HepG2 (cell line): ENCODE data around the gene TMEM87A. TPM values are rescaled to one million over a fixed set of nuclear protein-coding genes. Genes with fewer than 3 reads are reported as not detected.

Experiments used
- HMG20A ChIP-seq: IDR thresholded peaks from 2 replicates; pipeline ENCODE4 v1.6.1; 2016; ENCODE audit warnings: borderline replicate concordance
- KIAA2018 ChIP-seq: sonication (generic); formaldehyde crosslinking; IDR thresholded peaks from 2 replicates; pipeline ENCODE4 v1.5.0; 2020; ENCODE audit warnings: mild to moderate bottlenecking, missing genetic modification reagents, borderline replicate concordance
- KMT2A ChIP-seq: sonication (generic); formaldehyde crosslinking; IDR thresholded peaks from 2 replicates; pipeline ENCODE4 v1.4.0; 2020; ENCODE audit warnings: missing genetic modification reagents
- MTERF4 ChIP-seq: sonication (generic); formaldehyde crosslinking; IDR thresholded peaks from 2 replicates; pipeline ENCODE4 v1.8.0; 2023; ENCODE audit warnings: mild to moderate bottlenecking, missing genetic modification reagents
- MXI1 ChIP-seq: IDR thresholded peaks from 3 replicates; pipeline ENCODE4 v1.6.1; 2012; ENCODE audit warnings: low read depth, low read length, inconsistent platforms, borderline replicate concordance
- MYC ChIP-seq: sonication (generic); formaldehyde crosslinking; IDR thresholded peaks from 2 replicates; pipeline ENCODE4 v1.9.0; 2021; ENCODE audit warnings: missing genetic modification reagents, borderline replicate concordance
- RAD51 ChIP-seq: fragments of 450-650 bp; IDR thresholded peaks from 2 replicates; pipeline ENCODE4 v1.6.1; 2016; ENCODE audit warnings: borderline replicate concordance
- SMAD1 ChIP-seq: sonication (generic); formaldehyde crosslinking; IDR thresholded peaks from 2 replicates; pipeline ENCODE4 v1.4.0; 2020; ENCODE audit warnings: missing genetic modification reagents, low read depth, mild to moderate bottlenecking, borderline replicate concordance
- SMARCC2 ChIP-seq: fragments of 450-650 bp; IDR thresholded peaks from 2 replicates; pipeline ENCODE4 v1.6.1; 2017; ENCODE audit warnings: antibody characterized with exemption, mild to moderate bottlenecking
- ZFP37 ChIP-seq: sonication (generic); formaldehyde crosslinking; IDR thresholded peaks from 2 replicates; pipeline ENCODE4 v1.4.0; 2020; ENCODE audit warnings: missing genetic modification reagents, borderline replicate concordance
- ZFP41 ChIP-seq: sonication (generic); formaldehyde crosslinking; IDR thresholded peaks from 2 replicates; pipeline ENCODE4 v1.4.0; 2020; ENCODE audit warnings: mild to moderate bottlenecking, missing genetic modification reagents, borderline replicate concordance
- ZNF18 ChIP-seq: sonication (generic); formaldehyde crosslinking; IDR thresholded peaks from 2 replicates; pipeline ENCODE4 v1.8.0; 2022; ENCODE audit warnings: mild to moderate bottlenecking, missing genetic modification reagents; ENCODE audit not compliant: insufficient replicate concordance
- ZNF263 ChIP-seq: sonication (generic); formaldehyde crosslinking; IDR thresholded peaks from 2 replicates; pipeline ENCODE4 v1.4.0; 2020; ENCODE audit warnings: missing genetic modification reagents
- ZNF326 ChIP-seq: sonication (generic); formaldehyde crosslinking; IDR thresholded peaks from 2 replicates; pipeline ENCODE4 v1.4.0; 2020; ENCODE audit warnings: missing genetic modification reagents, borderline replicate concordance
- ZNF549 ChIP-seq: sonication (generic); formaldehyde crosslinking; IDR thresholded peaks from 2 replicates; pipeline ENCODE4 v1.5.0; 2020; ENCODE audit warnings: missing genetic modification reagents
- ZNF644 ChIP-seq: IDR thresholded peaks from 2 replicates; pipeline ENCODE4 v1.6.1; 2016; ENCODE audit warnings: low read depth
- polyA plus RNA-seq, 8 experiments: library from polyadenylated mRNA; depleted of rRNA in 3 of 8; stranded (reverse) in 7 of 8; unstranded in 1 of 8; fragments of >200 nt; fragmentation: Illumina TruSeq in 4 of 8; extraction: Trizol in 4 of 8; gene quantifications; 2 replicates each; pipeline versions ENCODE4 v1.2.1 to v1.2.3, GENCODE V29; 2011 to 2016; ENCODE audit warnings: low read depth in 4 of 8, missing spikeins in 1 of 8, mixed read lengths in 1 of 8; ENCODE audit not compliant: insufficient read depth in 1 of 8
- total RNA-seq, 5 experiments: library from RNA; depleted of rRNA; stranded (reverse); fragments of >200 nt; fragmentation: Illumina TruSeq; extraction: Trizol; gene quantifications; 2 replicates each; pipeline ENCODE4 v1.2.3, GENCODE V29; 2016; ENCODE audit warnings: low read depth in 1 of 5

TMEM87A gene
- total and polyA plus RNA-seq, 2 of the 13 experiments (the other 11 are each of a cell fraction or from before 2014, with no cell fraction given), result 20.2 to 42.8 TPM

- 0 out of 2 replicates have a peak, but pooled peaks have one; percentile 59 for TF ChIP-seq KIAA2018 (CRISPR knock-in tag)
- peak; percentile 59; the same call in 2 of the 3 replicates for TF ChIP-seq MXI1
- TF ChIP-seq SMARCC2, result no peak
- TF ChIP-seq MYC (CRISPR knock-in tag), result peak; percentile 90
- no peak for TF ChIP-seq MTERF4 (CRISPR knock-in tag)
- TF ChIP-seq ZNF549 (CRISPR knock-in tag), result no peak
- TF ChIP-seq ZNF326 (CRISPR knock-in tag), result no peak
- no peak for TF ChIP-seq ZNF263
- TF ChIP-seq RAD51, result no peak
- TF ChIP-seq ZFP37 (CRISPR knock-in tag), result no peak; the same call in 1 of the 2 replicates
- TF ChIP-seq ZNF18 (CRISPR knock-in tag), result no peak
- peak; percentile 12; the same call in 1 of the 2 replicates for TF ChIP-seq HMG20A
- TF ChIP-seq ZNF644 (CRISPR knock-in tag), result peak; percentile 34; the same call in 1 of the 2 replicates
- TF ChIP-seq SMAD1 (CRISPR knock-in tag), result no peak
- TF ChIP-seq ZFP41 (CRISPR knock-in tag), result no peak
- TF ChIP-seq KMT2A (CRISPR knock-in tag), result peak; percentile 75
Measured at GRCh38 chr15:42272939-42273899, at the start of gene TMEM87A, which contains the start of gene GANC (continued).
